A549 (cell line): Measurements from ENCODE around the gene GPR108. TPM values are rescaled to one million over a fixed set of nuclear protein-coding genes. Genes with fewer than 3 reads are reported as not detected.

Source experiments
- ATAC-seq, 2 experiments: fragments of 200-7000 bp in 1 of 2; fragments of >200 bp in 1 of 2; cut with Nextera tagmentation in 1 of 2; cut with Tn5 transposase in 1 of 2; 3 replicates each; pipeline versions ENCODE4 v1.8.0 to v1.9.1; 2018 to 2020; ENCODE audit warnings: mild to moderate bottlenecking in 1 of 2, moderate library complexity in 1 of 2
- CTCF ChIA-PET: fragments of 300-600 bp; sonication (Branson Sonifier 250); formaldehyde crosslinking; extraction: SDS; loops from one replicate; lab custom pipeline; 2021; ENCODE audit warnings: antibody characterized with exemption, inconsistent platforms; lab: Yijun Ruan, JAX
- POLR2A ChIA-PET: fragments of 350-600 bp; formaldehyde crosslinking; extraction: SDS; loops from one replicate; lab custom pipeline; 2021; ENCODE audit warnings: antibody characterized with exemption, inconsistent platforms; lab: Yijun Ruan, JAX
- DNase-seq, 2 experiments: peaks; one replicate each; pipeline versions ENCODE4 v3.0.0 to v3.0.0-alpha.2; 2011 to 2016; ENCODE audit warnings: low read depth in 1 of 2, low spot score in 1 of 2
- FAIRE-seq: peaks from 2 replicates; lab custom pipeline; 2011; peaks lifted over from hg19 to GRCh38; lab: Jason Lieb, UNC
- H3K27ac ChIP-seq, 2 experiments: fragments of >200 bp; sonication (Bioruptor Twin); formaldehyde crosslinking; 3 replicates each; pipeline ENCODE4 v1.5.1; 2016 to 2017
- H3K4me1 ChIP-seq: fragments of >200 bp; sonication (Bioruptor Twin); formaldehyde crosslinking; 3 replicates; pipeline ENCODE4 v1.6.1; 2016
- H3K4me2 ChIP-seq: fragments of >200 bp; sonication (Bioruptor Twin); formaldehyde crosslinking; 3 replicates; pipeline ENCODE4 v1.6.1; 2016
- H3K4me3 ChIP-seq: fragments of >200 bp; sonication (Bioruptor Twin); formaldehyde crosslinking; 3 replicates; pipeline ENCODE4 v1.5.1; 2016
- H3K9me3 ChIP-seq: fragments of >200 bp; sonication (Bioruptor Twin); formaldehyde crosslinking; 3 replicates; pipeline ENCODE4 v1.6.1; 2016
- CHD2 ChIP-seq: fragments of 150-350 bp; IDR thresholded peaks from 2 replicates; pipeline ENCODE4 v1.6.1; 2014; ENCODE audit warnings: low read length; ENCODE audit not compliant: partially characterized antibody
- CTCF ChIP-seq: fragments of >200 bp; sonication (Bioruptor Twin); formaldehyde crosslinking; IDR thresholded peaks from 3 replicates; pipeline ENCODE4 v1.5.1; 2016
- ELK1 ChIP-seq: fragments of 150-350 bp; IDR thresholded peaks from 2 replicates; pipeline ENCODE4 v1.6.1; 2014; ENCODE audit warnings: low read depth, mild to moderate bottlenecking, low read length
- ESRRA ChIP-seq: fragments of 150-350 bp; IDR thresholded peaks from 2 replicates; pipeline ENCODE4 v1.6.1; 2014; ENCODE audit warnings: mild to moderate bottlenecking, low read length, borderline replicate concordance
- FOSB ChIP-seq: fragments of 250-450 bp; sonication (Bioruptor Pico); IDR thresholded peaks from 2 replicates; pipeline ENCODE4 v1.5.0; 2020; ENCODE audit warnings: mild to moderate bottlenecking, moderate library complexity
- FOXS1 ChIP-seq: fragments of 250-450 bp; sonication (Bioruptor Pico); IDR thresholded peaks from 2 replicates; pipeline ENCODE4 v1.5.0; 2020; ENCODE audit warnings: mild to moderate bottlenecking, moderate library complexity
- HOXB13 ChIP-seq: fragments of 250-450 bp; sonication (Bioruptor Pico); IDR thresholded peaks from 2 replicates; pipeline ENCODE4 v1.5.0; 2020; ENCODE audit warnings: low read depth, mild to moderate bottlenecking, moderate library complexity
- JUN ChIP-seq, 2 experiments: fragments of >200 bp; sonication (Bioruptor Twin); formaldehyde crosslinking; IDR thresholded peaks; 2 replicates in 1 of 2; 3 replicates in 1 of 2; pipeline ENCODE4 v1.6.1; 2016 to 2017
- MAFK ChIP-seq: fragments of 450-650 bp; IDR thresholded peaks from 2 replicates; pipeline ENCODE4 v1.6.1; 2014; ENCODE audit not compliant: partially characterized antibody
- POLR2AphosphoS2 ChIP-seq: conservative IDR thresholded peaks from 2 replicates; pipeline ENCODE4 v1.6.1; 2012; ENCODE audit warnings: low read length, improper control_type of control experiment, inconsistent platforms
- RAD21 ChIP-seq, 2 experiments: fragments of >200 bp in 1 of 2; sonication (Bioruptor Twin) in 1 of 2; formaldehyde crosslinking in 1 of 2; IDR thresholded peaks in 1 of 2; conservative IDR thresholded peaks in 1 of 2; 2 replicates in 1 of 2; 3 replicates in 1 of 2; pipeline ENCODE4 v1.6.1; 2012 to 2018; ENCODE audit warnings: inconsistent platforms in 1 of 2
- RARB ChIP-seq: fragments of 250-450 bp; sonication (Bioruptor Pico); IDR thresholded peaks from 2 replicates; pipeline ENCODE4 v1.8.0; 2021; ENCODE audit warnings: mild to moderate bottlenecking, moderate library complexity
- RCOR1 ChIP-seq: fragments of 150-350 bp; IDR thresholded peaks from 2 replicates; pipeline ENCODE4 v1.6.1; 2014; ENCODE audit warnings: antibody characterized with exemption, low read length, low read depth
- TP53 ChIP-seq: fragments of 250-450 bp; sonication (Bioruptor Pico); IDR thresholded peaks from 2 replicates; pipeline ENCODE4 v1.5.0; 2021; ENCODE audit warnings: mild to moderate bottlenecking, moderate library complexity
- ZFP36 ChIP-seq: fragments of 450-650 bp; IDR thresholded peaks from 2 replicates; pipeline ENCODE4 v1.6.1; 2014; ENCODE audit warnings: borderline replicate concordance; ENCODE audit not compliant: partially characterized antibody
- WGBS: methylation state at CpG from one replicate; pipeline ENCODE4 v1.1.6; 2017; ENCODE audit errors: missing lambda C conversion rate; 5-methylcytosine and 5-hydroxymethylcytosine counted together
- polyA plus RNA-seq, 4 experiments: library from polyadenylated mRNA; depleted of rRNA in 3 of 4; stranded (reverse); fragments of >200 nt; fragmentation: RNase III in 1 of 4; extraction: RNeasy Plus Mini Kit Qiagen cat#74134 plus additional on column Dnase treatment in 1 of 4; gene quantifications; 2 replicates in 3 of 4; 3 replicates in 1 of 4; pipeline ENCODE4 v1.2.3, GENCODE V29; 2011 to 2017
- TF ChIP-seq, protein P1 (sequence below): fragments of 450-650 bp; IDR thresholded peaks from 2 replicates; pipeline ENCODE4 v1.6.1; 2014; ENCODE audit warnings: antibody characterized with exemption
- TF ChIP-seq, protein P2 (sequence below): IDR thresholded peaks from 2 replicates; pipeline ENCODE4 v1.6.1; 2012

GPR108 gene
- polyA plus RNA-seq, 2 of the 4 experiments (the other 2 are of a cell fraction): 36.4 to 50.2 TPM

GRCh38 chr19:6707011-6707657, 30.2 kb downstream of the GPR108 start:
- no peak overlapping the region for H3K4me3 ChIP-seq
- H3K4me2 ChIP-seq: no peak overlapping the region
- no peaks in the 10 kb centered on the region for H3K4me1 ChIP-seq
- no peak overlapping the region for H3K27ac ChIP-seq
- no peak for ATAC-seq
- POLR2A ChIA-PET: no interaction called here
- CTCF ChIA-PET: no interaction called here
- H3K9me3 ChIP-seq: no peaks in the 10 kb centered on the region
- 78% methylated on average over 11 of the region's 44 CpGs for WGBS
- no peak for TF ChIP-seq ELK1
- TF ChIP-seq, protein P1, sequence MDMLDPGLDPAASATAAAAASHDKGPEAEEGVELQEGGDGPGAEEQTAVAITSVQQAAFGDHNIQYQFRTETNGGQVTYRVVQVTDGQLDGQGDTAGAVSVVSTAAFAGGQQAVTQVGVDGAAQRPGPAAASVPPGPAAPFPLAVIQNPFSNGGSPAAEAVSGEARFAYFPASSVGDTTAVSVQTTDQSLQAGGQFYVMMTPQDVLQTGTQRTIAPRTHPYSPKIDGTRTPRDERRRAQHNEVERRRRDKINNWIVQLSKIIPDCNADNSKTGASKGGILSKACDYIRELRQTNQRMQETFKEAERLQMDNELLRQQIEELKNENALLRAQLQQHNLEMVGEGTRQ: no peak
- TF ChIP-seq FOSB (CRISPR knock-in tag): no peak
- no peak for TF ChIP-seq JUN (IDR thresholded peaks at IDR 0.05)
- no peak for TF ChIP-seq RCOR1
- no peak for TF ChIP-seq RAD21 (conservative IDR thresholded peaks at IDR 0.05 in 1 of 2, IDR thresholded peaks at IDR 0.05 in 1 of 2)
- TF ChIP-seq, protein P2, sequence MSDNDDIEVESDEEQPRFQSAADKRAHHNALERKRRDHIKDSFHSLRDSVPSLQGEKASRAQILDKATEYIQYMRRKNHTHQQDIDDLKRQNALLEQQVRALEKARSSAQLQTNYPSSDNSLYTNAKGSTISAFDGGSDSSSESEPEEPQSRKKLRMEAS: no peak
- no peak for DNase-seq
- FAIRE-seq: no peak

DNA sequence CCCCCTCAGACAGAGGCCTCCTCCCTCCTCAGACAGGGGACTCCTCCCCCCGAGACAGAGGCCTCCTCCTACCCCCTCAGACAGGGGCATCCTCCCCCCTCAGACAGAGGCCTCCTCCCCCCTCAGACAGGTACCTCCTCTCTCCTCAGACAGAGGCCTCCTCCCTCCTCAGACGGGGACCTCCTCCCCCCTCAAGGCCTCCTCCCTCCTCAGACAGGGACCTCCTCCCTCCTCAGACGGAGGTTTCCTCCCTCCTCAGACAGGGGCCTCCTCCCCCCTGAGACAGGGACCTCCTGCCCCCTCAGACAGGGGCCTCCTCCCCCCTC, 30.8 kb downstream of the GPR108 start:
- Histone ChIP-seq H3K4me3 (no peak overlapping the region), H3K4me2 (no peak overlapping the region), H3K9me3 (no peaks in the 10 kb centered on the region), H3K27ac (no peak overlapping the region), H3K4me1 (no peaks in the 10 kb centered on the region)
- CTCF ChIA-PET: no interaction called here
- no peak for TF ChIP-seq RARB (CRISPR knock-in tag)
- no peak for TF ChIP-seq TP53
- no peak for TF ChIP-seq HOXB13
- POLR2A ChIA-PET: no interaction called here
- DNase-seq: no peak
- no peak for ATAC-seq
- WGBS: no CpG with 5 or more reads among the region's 3 CpGs
- no peak for FAIRE-seq

DNA sequence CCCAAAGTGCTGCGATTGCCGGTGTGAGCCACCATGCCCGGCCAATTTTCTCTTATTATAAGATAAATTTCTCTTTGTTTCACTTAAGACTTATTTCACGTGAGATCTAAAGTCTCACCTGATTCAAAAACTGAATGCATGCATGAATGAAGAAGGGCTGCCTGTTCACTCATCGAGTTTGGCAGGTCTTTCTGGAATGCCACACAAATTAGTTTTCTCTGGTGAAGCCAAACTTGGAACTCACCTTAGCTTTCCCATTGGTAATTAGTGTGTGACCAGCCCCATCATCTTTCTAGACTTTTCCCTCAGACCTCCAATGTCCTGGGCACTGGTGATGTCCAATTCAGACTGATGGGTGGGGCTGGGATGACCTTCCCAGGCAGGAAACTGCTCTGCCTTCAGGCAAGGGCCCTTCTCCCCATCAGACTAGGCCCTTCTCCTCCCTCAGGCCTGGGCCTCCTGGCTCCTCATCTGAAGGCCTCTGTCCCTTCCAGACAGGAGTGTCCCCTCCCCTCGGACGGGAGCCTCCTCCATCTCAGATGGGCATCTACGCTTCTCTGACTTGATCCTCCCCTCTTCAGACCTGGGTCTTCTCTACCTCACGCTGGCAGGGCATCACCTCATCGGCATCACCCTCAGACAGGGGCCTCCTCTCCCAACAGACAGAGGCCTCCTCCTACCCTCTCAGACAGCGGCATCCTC, 31.3 kb downstream of the GPR108 start:
- H3K4me2 ChIP-seq: no peak overlapping the region
- no peaks in the 10 kb centered on the region for H3K4me1 ChIP-seq
- TF ChIP-seq ESRRA (no peak), FOXS1 (CRISPR knock-in tag) (no peak), RARB (CRISPR knock-in tag) (no peak), MAFK (no peak), CTCF (no peak), CHD2 (no peak), ZFP36 (no peak), TP53 (no peak), ELK1 (no peak), POLR2AphosphoS2 (no peak), RAD21 (conservative IDR thresholded peaks at IDR 0.05 in 1 of 2, IDR thresholded peaks at IDR 0.05 in 1 of 2) (no peak)
- ChIA-PET CTCF (no interaction called here), POLR2A (no interaction called here)
- no peaks in the 10 kb centered on the region for H3K9me3 ChIP-seq
- no peak for DNase-seq
- H3K4me3 ChIP-seq: no peak overlapping the region
- FAIRE-seq: no peak
- whole genome bisulfite sequencing: 86% methylated on average over 11 of the region's 11 CpGs
- H3K27ac ChIP-seq: no peak overlapping the region
- ATAC-seq: no peak
